Gastrocnemius medialis (tissue), 4 donors: Measurements from ENCODE around the gene PARD3B.

ENCODE experiments used
- CTCF ChIP-seq, 5 experiments: fragments of 450-650 bp in 3 of 5; fragments of 200-600 bp in 2 of 5; sonication (generic) in 2 of 5; IDR thresholded peaks in 4 of 5; conservative IDR thresholded peaks in 1 of 5; 1 replicate in 4 of 5; 2 replicates in 1 of 5; pipeline ENCODE4 v1.5.1; 2016 to 2019; ENCODE audit warnings: antibody characterized with exemption in 5 of 5, mild to moderate bottlenecking in 3 of 5, moderate library complexity in 3 of 5
- POLR2A ChIP-seq, 2 donors: fragments of 450-650 bp; IDR thresholded peaks; one replicate each; pipeline ENCODE4 v1.6.1; 2017; ENCODE audit warnings: antibody characterized with exemption in 2 of 2, mild to moderate bottlenecking in 2 of 2, moderate library complexity in 2 of 2

- TF ChIP-seq POLR2A (IDR thresholded peaks at IDR 0.05) (no peak), CTCF (IDR thresholded peaks at IDR 0.05 in 4 of 5, conservative IDR thresholded peaks at IDR 0.05 in 1 of 5) (no peak)
These were observed 16.5 kb downstream of the PARD3B start for GRCh38 chr2:204561771-204562170.
